NCI-H2081 (cell line): ENCODE results near the gene SAXO1.
"Not testable (repeated sequence)": the region's sequence is repeated elsewhere in the genome, so short reads cannot be mapped to it uniquely, and the experiment has no call there.

Source experiments
- DNase-seq, 2 experiments: peaks; one replicate each; lab custom pipeline; 2025; lab: John Stamatoyannopoulos, UW

SAXO1 gene

DNA sequence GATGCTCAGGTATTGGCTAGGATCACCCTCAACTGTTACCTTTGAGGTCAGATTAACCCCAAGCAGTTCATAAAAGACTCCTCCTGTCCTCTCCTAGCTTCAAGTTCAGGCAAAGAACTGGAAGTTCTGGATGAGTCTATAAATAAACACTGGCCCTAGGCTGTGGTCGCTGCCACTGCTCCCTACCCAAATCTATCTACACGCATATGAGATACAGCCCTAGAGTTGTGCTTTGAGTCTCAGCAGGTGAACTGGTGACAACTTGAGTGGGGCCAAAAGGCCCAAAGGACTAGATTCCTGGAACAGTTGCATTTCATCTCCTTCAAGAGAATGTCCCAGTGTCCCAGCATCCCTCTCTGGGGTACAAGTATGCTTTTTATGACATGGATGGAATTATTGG, 62.6 kb downstream of the SAXO1 start:
- DNase-seq, result no peak

- DNase-seq, result no peak
Observed at GRCh38 chr9:18969128-18969527, 63.9 kb downstream of the SAXO1 start.

DNA sequence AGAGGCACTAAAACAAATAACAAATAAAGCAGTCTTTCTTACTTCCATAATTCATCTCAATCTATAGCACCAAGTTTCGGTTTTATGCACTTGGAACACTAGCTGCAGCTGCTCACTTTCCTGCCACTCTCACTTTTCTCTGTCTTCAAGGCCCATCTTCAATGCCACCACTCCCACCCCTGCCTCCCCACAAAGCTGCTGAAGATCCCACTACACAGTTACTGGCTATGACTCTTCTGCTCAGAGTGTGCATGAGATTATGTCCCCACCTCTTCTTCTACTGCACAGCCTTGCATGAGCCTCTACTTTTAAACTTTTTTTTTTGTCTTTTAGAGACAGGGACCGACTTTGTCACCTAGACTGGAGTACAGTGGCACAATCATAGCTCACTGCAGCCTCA, 77.4 kb downstream of the SAXO1 start:
- DNase-seq, result no peak

GRCh38 chr9:18951936-18952335, 81.1 kb downstream of the SAXO1 start:
- no peak for DNase-seq

DNA sequence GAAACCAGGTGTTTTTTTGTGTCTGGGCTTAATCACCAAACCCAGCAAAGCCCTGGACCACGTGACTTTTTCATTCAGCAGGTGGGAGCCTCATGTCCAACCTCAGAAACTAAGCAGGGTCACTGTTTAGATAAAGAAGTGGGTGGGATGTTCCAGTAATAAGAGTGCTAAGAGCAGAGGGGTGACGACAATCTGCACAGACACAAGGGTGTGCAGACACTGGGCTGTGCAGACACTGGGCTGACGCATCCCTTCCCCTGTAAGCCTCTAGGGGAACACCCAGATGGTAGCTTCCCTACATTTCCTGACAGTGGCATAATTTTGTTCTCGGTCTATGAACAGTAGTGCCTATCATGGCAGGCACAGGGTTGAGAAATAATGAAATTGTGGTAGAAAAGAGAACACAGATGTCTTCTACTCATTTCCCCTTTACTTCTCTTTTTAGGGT, 85.1 kb downstream of the SAXO1 start:
- DNase-seq, result peak; percentile 66 to 91

- no peak for DNase-seq
Observed at GRCh38 chr9:18942801-18943200, 90.2 kb downstream of the SAXO1 start.

GRCh38 chr9:18941060-18941740, 91.8 kb downstream of the SAXO1 start:
- no peak for DNase-seq

GRCh38 chr9:18939943-18940342, 93.1 kb downstream of the SAXO1 start:
- DNase-seq, result no peak

DNA sequence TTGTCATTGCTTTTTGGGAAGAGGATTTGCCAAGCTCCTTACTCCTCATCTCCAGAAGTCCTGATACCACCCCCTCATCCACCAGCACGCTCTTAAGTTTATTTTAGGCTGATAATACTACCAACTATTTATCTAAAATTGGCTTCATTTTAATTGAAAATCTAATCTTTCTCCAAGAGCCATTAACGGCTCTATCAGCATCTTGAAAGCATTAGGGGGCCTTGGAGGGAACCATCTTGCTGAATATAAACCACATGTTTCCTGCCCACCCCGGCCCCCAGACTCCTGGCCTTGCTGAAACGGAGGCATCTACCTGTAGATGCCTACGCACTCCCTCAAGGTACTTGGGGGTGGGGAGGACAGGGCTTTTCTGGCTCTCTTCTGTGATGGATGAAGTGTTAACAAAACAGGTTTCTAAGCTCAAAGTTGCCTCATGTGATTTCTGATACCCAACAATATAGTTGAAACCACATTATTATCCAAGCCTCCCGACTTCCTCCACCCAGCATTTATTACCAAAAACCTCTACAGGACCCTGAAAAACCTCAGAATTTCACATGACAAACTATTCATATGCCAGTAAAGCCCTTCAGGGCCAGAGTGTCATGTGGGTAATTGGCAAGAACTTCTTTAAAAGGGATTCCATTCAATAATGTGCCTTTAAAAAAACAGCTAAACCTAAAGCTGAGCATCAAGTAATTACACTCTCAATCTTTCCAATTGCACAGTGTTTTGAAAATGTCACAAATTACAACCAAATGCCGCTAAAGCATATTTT, 96.7 kb downstream of the SAXO1 start:
- DNase-seq, result no peak

DNA sequence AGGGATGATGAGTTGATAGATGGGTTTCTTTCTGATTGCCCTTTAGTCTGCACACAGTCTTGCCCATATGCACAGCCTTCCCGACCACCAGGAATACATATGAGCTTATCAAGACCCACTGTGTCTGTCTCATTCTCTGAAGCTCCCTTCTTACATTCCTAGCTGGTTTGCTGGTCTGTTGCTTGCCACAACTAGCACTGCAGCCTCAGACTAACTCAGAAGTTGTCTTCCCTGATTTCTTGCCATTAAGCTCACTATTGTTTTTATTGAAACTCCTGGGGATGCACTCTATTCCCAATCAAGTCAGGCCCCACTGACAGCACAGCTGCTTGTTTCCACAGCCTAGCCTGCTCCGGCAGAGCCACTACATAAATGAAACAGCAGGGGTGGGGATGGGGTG, 97.5 kb downstream of the SAXO1 start:
- no peak for DNase-seq

DNA sequence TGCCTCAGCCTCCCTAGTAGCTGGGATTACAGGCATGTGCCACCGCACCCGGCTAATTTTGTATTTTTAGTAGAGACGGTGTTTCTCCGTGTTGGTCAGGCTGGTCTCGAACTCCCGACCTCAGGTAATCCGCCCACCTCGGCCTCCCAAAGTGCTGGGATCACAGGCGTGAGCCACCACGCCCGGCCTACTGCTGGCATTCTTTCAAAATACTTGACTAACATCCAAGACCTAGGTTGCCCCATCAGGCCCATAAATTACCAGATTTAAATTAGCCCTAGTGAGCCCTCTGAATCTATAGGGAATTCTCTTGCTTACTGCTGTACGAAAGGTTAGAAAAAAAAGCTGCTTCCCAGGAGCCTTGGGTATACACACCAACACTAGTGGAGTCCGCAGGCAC, 102.4 kb downstream of the SAXO1 start:
- DNase-seq, result not testable (repeated sequence)

DNA sequence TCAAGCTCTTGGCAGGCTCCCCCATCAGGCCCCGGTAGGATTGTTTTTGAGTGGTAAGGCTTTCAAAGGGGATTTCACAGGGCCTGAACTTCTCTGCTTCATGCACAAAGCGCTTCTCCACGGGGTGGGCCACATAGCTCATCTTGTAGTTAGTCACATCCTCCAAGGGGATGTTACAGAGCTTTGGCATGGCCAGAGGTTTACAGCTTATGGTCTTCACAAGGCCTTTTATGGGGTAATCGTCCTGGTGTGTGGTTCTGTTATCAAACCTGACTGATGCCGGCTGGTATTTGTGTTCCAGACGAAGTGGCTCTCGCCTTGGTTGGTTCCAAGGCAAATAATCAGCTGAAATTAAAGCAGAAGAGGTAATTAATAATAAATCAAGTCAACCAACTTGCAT, 104.3 kb downstream of the SAXO1 start:
- DNase-seq, result no peak

GRCh38 chr9:18926513-18926912, 106.5 kb downstream of the SAXO1 start:
- no peak for DNase-seq

DNA sequence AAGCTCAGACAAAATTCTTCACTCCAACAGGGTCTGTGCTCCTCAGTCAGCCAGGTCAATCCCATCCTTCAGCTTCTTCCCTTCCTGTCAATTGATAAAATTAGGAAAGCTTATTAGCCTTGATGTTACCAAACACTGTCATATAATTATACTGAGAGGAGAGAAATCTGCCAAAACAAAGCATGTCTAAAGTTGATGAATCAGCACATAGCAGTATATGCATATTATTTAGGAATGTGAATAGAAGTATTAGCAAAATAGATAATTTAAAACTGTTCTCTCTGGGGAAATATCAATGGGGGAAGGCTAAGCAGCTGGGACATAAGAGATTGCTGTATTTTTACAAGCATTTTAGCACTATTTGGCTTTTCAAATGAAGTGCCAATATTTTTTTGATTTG, 107.1 kb downstream of the SAXO1 start:
- DNase-seq, result no peak

DNA sequence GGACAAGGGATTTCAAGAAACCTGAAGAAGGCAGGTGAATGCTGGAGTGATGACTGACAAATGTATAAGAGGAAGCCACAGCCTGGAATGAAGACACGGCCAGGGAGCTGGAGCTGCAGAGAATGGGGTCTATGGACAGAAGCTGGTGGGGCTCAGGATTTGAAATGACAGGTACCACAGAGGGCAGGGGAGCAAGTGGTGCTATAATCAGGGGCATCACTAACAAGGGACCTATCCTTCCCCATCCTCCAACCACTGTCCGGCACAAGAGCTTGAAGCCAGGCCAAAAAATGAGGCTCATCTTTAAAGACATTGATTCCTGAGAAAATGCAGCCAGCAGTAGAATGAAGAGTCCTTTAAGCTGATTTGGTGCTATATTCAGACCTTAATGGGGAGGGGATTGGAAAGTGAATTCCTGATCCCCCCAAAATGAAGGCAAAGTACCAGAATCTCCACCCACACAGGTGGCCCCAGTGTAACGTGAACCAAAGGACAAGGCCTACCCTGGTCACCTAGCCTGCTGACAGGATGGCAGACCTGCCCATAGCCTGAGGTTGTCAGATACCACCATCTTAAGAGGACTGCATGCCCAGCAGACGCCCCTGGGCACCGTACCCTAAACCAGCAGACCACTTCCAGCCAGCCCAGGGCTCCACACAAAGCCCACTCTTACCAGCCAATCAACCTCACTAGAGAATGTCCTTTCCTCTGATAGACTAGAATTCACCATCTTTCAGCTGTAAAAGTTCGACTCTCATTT, 109.2 kb downstream of the SAXO1 start:
- no peak for DNase-seq

DNA sequence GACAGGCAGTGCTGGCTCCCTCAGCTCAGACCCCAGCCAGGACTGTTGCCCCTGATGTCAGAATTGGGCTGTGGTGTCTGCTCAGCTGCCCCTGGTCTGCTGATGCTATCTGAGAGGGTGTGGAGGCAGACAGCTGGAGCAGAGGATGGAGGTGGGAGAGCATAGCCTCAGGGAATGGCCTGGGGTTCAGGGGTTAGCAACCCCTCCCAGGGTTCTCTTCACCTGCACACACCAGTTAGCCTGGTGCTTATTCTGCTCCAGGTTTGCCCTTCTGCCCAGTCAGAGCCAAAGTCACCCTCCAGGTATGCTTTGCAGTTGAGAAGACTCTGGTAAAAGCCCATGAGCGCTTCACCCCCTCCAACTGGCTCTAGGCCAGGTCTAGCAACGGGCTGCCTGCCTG, 109.8 kb downstream of the SAXO1 start:
- DNase-seq, result no peak

DNA sequence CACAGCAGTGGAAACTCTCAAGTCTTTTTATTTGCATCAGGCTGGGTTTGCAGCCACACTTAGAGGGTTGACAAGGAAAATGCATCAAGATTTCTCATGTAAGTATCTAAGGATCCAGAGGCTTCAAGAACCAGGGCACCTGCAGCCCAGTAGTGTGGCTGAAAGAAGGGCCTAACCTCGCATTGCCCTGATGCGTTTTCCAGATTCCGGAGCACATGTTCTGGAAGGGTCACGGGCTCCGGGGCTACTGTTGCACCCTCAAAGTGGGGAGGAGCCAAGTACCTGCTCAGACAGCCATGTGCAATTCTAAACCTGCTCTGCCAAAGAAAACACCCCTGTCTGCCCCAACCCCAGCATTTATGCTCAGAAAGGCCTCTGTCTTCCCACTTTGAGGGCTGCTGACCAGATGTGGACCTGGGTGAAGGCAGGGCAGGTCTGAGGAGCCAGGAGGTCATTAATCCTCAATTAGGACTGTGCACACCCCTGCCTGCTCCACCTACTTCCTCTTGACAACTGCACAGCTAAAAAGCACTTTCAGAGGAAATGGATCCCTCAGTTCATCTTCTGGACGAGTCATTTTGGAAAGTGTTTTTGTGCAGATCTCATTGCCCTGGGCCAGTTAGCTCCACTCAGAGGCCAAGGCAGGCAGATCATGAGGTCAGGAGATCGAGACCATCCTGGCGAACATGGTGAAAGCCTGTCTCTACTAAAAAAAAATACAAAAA, 110.7 kb downstream of the SAXO1 start:
- DNase-seq, result no peak

- DNase-seq, result no peak
Observed at GRCh38 chr9:18921366-18922075, 111.5 kb downstream of the SAXO1 start.

DNA sequence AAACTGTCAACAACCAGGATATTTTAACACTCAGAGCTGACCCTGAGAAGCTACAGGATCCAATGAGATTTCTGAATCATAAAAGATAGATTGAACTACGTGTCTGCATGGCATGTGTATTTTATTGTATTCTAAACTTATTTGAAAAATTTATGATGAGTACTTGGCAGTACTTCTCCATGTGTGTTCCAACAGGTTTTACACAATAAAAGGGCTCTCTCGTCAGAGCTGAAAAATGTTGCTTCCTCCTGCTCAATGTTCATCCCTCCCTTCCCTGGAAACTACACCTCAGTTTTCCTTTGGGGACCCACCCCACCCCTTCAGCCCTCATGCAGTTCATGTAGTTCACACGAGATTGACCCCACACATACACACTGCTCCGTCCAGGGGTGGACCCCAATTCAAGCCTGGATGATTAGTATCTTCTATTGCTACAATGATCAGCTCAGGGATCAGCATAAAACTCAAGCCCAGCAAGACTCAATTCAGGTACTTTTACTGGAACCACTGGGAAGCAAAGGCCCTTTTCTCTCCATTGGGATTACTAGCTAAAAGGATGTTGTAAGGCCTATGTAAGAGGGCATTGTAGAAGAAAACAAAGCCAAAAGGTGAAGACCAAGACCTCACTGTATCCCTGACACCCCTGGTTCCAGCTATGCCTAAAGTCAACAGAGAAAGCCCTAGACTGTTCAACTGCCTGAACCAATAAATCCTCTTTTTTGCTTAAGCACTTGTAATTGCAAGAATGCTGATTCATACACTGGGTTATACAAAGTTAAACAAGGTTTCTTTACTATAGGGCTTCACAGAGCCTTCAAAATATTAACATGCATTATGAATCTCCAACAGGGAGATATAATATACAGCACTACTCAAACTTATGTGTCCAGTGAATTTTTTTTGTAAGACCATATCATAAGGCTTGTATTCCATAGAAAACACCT, 112.6 kb downstream of the SAXO1 start:
- DNase-seq, result no peak

GRCh38 chr9:18911714-18912342, 121.2 kb downstream of the SAXO1 start:
- DNase-seq, result no peak
